HUES48 (cell line): ENCODE results near the gene IRF6.

ENCODE experiments used
- H3K27ac ChIP-seq: one replicate; pipeline ENCODE4 v1.7.0; 2013; ENCODE audit warnings: low read depth, low read length, inconsistent platforms
- H3K27me3 ChIP-seq: 2 replicates; pipeline ENCODE4 v1.6.1; 2013; ENCODE audit warnings: mild to moderate bottlenecking, low read length; ENCODE audit not compliant: control insufficient read depth, insufficient read depth
- H3K36me3 ChIP-seq: 2 replicates; pipeline ENCODE4 v1.6.1; 2013; ENCODE audit warnings: low read length; ENCODE audit not compliant: control insufficient read depth, insufficient read depth
- H3K4me1 ChIP-seq: 2 replicates; pipeline ENCODE4 v1.6.1; 2013; ENCODE audit warnings: mild to moderate bottlenecking, low read length; ENCODE audit not compliant: control insufficient read depth, insufficient read depth
- H3K4me3 ChIP-seq: 2 replicates; pipeline ENCODE4 v1.5.1; 2013; ENCODE audit warnings: mild to moderate bottlenecking, low read depth, low read length
- H3K9ac ChIP-seq: 2 replicates; pipeline ENCODE4 v1.6.1; 2013; ENCODE audit warnings: mild to moderate bottlenecking, low read depth, low read length, moderate library complexity
- H3K9me3 ChIP-seq: 2 replicates; pipeline ENCODE4 v1.6.1; 2013; ENCODE audit warnings: low read length; ENCODE audit not compliant: control insufficient read depth, insufficient read depth

The IRF6 gene

GRCh38 chr1:209770636-209771415 is 35.1 kb downstream of the IRF6 start:
- Histone ChIP-seq H3K4me1 (no peaks in the 10 kb centered on the region), H3K36me3 (no peaks in the 10 kb centered on the region), H3K9me3 (no peaks in the 10 kb centered on the region), H3K27me3 (no peaks in the 10 kb centered on the region), H3K27ac (no peak overlapping the region), H3K4me3 (no peak overlapping the region), H3K9ac (no peak overlapping the region)

DNA sequence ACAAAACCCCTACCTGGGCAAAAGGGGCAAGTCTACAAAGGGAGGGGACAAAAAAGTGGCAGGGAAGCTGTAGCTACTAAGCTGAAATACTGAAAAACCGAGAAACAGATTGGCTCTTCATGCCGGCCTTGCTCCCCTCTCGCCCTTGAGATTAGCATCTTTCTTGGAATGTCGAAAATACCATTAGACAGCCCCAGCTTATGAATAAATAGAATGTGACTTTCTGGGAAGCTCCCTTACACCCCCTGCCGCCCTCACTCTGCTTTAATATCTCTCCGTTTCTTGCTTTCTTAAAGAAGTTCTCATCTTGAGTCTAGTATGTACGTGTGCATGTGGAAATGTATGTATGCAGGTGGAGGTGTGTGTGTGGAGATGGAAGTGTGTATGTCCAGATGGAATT is 36.0 kb downstream of the IRF6 start:
- Histone ChIP-seq H3K27ac (no peak overlapping the region), H3K4me1 (no peaks in the 10 kb centered on the region), H3K27me3 (no peaks in the 10 kb centered on the region), H3K9me3 (no peaks in the 10 kb centered on the region), H3K9ac (no peak overlapping the region), H3K4me3 (no peak overlapping the region), H3K36me3 (no peaks in the 10 kb centered on the region)

DNA sequence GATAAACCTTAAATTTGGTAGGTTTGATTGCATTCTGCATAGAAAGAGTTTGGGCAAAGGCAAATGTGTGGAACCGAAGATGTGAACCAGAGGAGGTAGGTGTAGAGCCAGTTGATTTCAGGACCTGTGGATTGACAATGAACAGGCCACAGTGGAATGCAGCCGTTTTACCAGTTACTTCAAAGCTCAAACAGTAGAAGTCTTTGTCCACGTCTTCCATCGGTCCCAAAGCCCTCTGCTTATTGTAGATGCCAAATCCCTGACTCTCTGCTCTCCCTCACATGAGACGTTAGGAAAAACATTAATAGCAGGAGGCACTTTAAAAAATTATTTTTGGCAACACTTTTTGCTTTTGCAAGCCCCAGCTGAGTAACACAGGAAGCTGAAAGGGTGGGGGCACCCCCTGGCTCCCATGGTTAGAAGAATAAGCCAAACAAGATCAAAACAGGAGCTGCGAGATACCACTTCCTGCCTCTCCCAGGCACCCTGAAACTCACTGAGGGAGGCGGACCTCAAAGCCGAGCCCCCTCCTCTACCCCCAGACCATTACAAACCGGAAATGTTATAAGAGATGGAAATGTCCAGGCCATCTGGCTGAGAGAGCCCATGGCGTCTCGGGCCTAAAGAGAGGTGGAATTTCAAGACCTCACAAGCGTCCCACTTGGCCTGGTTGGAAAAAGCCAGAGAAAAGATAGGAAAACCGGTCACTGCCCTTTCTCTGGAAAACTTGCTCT is 36.6 kb downstream of the IRF6 start:
- H3K27ac ChIP-seq = no peak overlapping the region

DNA sequence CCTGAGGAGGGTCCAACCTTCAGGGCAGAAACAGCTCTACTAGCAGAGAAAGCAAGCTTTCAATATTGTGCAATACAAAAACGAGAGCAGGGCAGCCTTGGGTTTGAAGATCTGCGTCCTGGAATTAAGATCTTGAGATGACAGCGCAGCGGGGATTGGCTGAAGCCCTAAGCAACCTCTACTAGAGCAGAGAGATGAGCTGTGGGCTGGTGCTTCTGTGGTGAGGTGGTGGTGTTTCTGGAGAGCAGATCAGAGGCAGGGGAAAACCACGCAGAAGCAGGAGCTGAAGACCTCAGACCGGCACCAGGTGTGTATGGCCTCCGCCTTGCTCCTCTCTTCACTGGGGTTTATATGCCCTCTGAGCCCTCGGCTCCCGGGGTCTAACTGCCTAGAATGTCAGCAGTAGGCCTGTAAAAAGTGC is 37.6 kb downstream of the IRF6 start:
- no peak overlapping the region for H3K9ac ChIP-seq
- no peaks in the 10 kb centered on the region for H3K4me1 ChIP-seq
- no peaks in the 10 kb centered on the region for H3K27me3 ChIP-seq
- no peaks in the 10 kb centered on the region for H3K9me3 ChIP-seq
- H3K36me3 ChIP-seq = no peaks in the 10 kb centered on the region
- no peak overlapping the region for H3K4me3 ChIP-seq
- no peak overlapping the region for H3K27ac ChIP-seq

More for the DNA sequence above, 36.6 kb downstream of the IRF6 start:
- no peak overlapping the region for H3K4me3 ChIP-seq
- no peaks in the 10 kb centered on the region for H3K36me3 ChIP-seq
- H3K27me3 ChIP-seq = no peaks in the 10 kb centered on the region
- no peaks in the 10 kb centered on the region for H3K9me3 ChIP-seq
- no peak overlapping the region for H3K9ac ChIP-seq
- no peaks in the 10 kb centered on the region for H3K4me1 ChIP-seq

GRCh38 chr1:209767706-209768105 is 38.2 kb downstream of the IRF6 start:
- H3K9me3 ChIP-seq = no peaks in the 10 kb centered on the region
- no peaks in the 10 kb centered on the region for H3K4me1 ChIP-seq
- no peak overlapping the region for H3K4me3 ChIP-seq
- H3K9ac ChIP-seq = no peak overlapping the region
- H3K27ac ChIP-seq = no peak overlapping the region
- no peaks in the 10 kb centered on the region for H3K36me3 ChIP-seq
- H3K27me3 ChIP-seq = no peaks in the 10 kb centered on the region

DNA sequence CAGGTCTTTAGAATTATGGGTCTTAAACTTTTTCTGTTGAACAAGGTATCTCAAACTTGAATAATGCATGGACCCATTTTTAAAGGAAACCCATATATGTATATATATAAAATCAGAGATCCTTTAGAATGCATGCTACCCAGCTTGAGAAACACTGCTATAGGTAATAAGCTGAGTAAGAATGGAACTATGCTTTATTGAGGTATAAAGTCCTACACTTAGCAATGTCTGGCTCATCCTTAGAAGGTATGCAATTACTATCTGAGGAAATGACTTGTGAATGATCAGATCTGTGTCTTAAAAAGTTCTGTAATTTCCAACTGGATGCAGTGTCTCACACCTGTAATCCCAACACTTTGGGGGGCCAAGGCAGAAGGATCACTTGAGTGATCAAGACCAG is 38.8 kb downstream of the IRF6 start:
- no peaks in the 10 kb centered on the region for H3K4me1 ChIP-seq
- H3K9ac ChIP-seq = no peak overlapping the region
- no peak overlapping the region for H3K4me3 ChIP-seq
- H3K27ac ChIP-seq = no peak overlapping the region
- no peaks in the 10 kb centered on the region for H3K9me3 ChIP-seq
- H3K36me3 ChIP-seq = no peaks in the 10 kb centered on the region
- H3K27me3 ChIP-seq = no peaks in the 10 kb centered on the region

DNA sequence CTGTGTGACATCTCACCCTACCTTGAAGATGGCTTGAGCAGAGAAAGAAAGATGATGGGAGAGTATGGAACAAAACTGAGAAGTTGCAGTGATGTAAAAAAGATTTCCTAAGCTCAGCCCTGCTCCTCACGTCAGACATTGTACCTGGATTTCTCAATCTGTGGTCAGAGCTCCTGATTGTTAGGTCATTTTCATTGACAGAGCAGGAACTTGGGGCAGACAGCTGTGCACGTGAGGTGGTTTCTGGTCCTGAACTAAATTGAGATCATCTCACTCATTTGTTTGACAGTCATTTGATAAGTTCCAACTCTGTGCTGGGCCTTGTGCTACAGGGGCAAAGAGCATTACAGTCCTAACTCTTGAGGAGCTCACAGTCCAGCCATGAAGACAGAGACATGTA is 39.9 kb downstream of the IRF6 start:
- no peaks in the 10 kb centered on the region for H3K36me3 ChIP-seq
- no peak overlapping the region for H3K4me3 ChIP-seq
- no peak overlapping the region for H3K9ac ChIP-seq
- no peaks in the 10 kb centered on the region for H3K9me3 ChIP-seq
- no peaks in the 10 kb centered on the region for H3K27me3 ChIP-seq
- H3K4me1 ChIP-seq = no peaks in the 10 kb centered on the region
- no peak overlapping the region for H3K27ac ChIP-seq

- Histone ChIP-seq H3K27me3 (peaks cover 4% of the 10 kb centered on the region; the same call in 1 of the 2 replicates), H3K36me3 (no peaks in the 10 kb centered on the region), H3K9me3 (no peaks in the 10 kb centered on the region), H3K4me1 (no peaks in the 10 kb centered on the region), H3K27ac (no peak overlapping the region), H3K9ac (no peak overlapping the region), H3K4me3 (no peak overlapping the region)
These were observed 44.8 kb downstream of the IRF6 start for GRCh38 chr1:209761011-209761635.

- Histone ChIP-seq H3K4me1 (no peaks in the 10 kb centered on the region), H3K36me3 (no peaks in the 10 kb centered on the region)
These were observed 46.0 kb downstream of the IRF6 start for GRCh38 chr1:209759829-209760359.

DNA sequence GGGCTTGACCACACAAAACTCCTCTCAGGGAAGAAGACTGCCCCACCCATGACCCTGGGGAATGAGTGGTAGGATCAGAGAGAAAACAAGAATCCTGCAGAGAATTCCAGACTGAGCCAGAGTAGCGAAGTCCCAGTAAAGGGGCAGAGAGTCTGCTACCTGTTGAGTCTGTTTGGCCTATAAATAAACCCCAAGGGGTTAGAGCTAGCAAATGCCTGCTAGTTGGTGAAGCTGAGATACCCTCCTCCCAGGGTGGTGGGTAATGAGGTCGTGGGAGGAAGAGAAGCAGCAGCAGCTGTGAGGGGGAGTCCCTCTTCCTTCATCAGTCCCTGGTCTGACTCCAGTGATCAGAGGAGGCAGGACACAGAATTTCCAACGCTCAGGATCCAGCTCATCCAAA is 47.5 kb downstream of the IRF6 start:
- Histone ChIP-seq H3K9me3 (no peaks in the 10 kb centered on the region), H3K4me3 (no peak overlapping the region), H3K27me3 (peaks cover 4% of the 10 kb centered on the region; the same call in 1 of the 2 replicates), H3K27ac (no peak overlapping the region), H3K4me1 (no peaks in the 10 kb centered on the region), H3K36me3 (no peaks in the 10 kb centered on the region), H3K9ac (no peak overlapping the region)

More at GRCh38 chr1:209759829-209760359, 46.0 kb downstream of the IRF6 start:
- Histone ChIP-seq H3K27ac (no peak overlapping the region), H3K4me3 (no peak overlapping the region), H3K9ac (no peak overlapping the region), H3K9me3 (no peaks in the 10 kb centered on the region), H3K27me3 (peaks cover 4% of the 10 kb centered on the region; the same call in 1 of the 2 replicates)
